Naive thymus-derived CD8-positive, alpha-beta T cell (primary cell): ENCODE data around the gene SRXN1. TPM values are rescaled to one million over a fixed set of nuclear protein-coding genes. Genes with fewer than 3 reads are reported as not detected.
"Not testable (repeated sequence)": the region's sequence is repeated elsewhere in the genome, so short reads cannot be mapped to it uniquely, and the experiment has no call there.

Source experiments
- ATAC-seq, 2 donors: fragments of 150-1000 bp; cut with Tn5 transposase in 1 of 2; sonication (Bioruptor Pico), chemical (Tn5 transposase) in 1 of 2; 1 replicate in 1 of 2; 2 replicates in 1 of 2; pipeline ENCODE4 v1.10.0; 2021; ENCODE audit warnings: mild to moderate bottlenecking in 2 of 2, moderate library complexity in 2 of 2
- POLR2A ChIA-PET: fragments of 350-600 bp; sonication (Branson Sonifier 250); formaldehyde crosslinking; loops from one replicate; lab custom pipeline; 2021; ENCODE audit warnings: antibody characterized with exemption; lab: Charles Lee
- DNase-seq, 10 donors: peaks; one replicate each; pipeline versions ENCODE4 v3.0.0 to v3.0.0-alpha.2; 2020 to 2022
- H3K27ac Mint-ChIP-seq, 10 donors: one replicate each; pipeline ENCODE4 v1.8.0; 2020 to 2022; ENCODE audit warnings: mild to moderate bottlenecking in 10 of 10, mixed read lengths in 10 of 10, moderate library complexity in 4 of 10, inconsistent platforms in 1 of 10
- H3K27me3 Mint-ChIP-seq, 5 donors: one replicate each; pipeline ENCODE4 v1.8.0; 2021 to 2022; ENCODE audit warnings: mixed read lengths in 5 of 5
- H3K36me3 Mint-ChIP-seq, 3 donors: one replicate each; pipeline ENCODE4 v1.8.0; 2020 to 2022; ENCODE audit warnings: mixed read lengths in 3 of 3, mild to moderate bottlenecking in 2 of 3, inconsistent platforms in 1 of 3
- H3K4me1 Mint-ChIP-seq, 4 donors: one replicate each; pipeline ENCODE4 v1.8.0; 2021 to 2022; ENCODE audit warnings: mixed read lengths in 4 of 4
- H3K4me3 Mint-ChIP-seq, 10 donors: one replicate each; pipeline ENCODE4 v1.8.0; 2020 to 2022; ENCODE audit warnings: mild to moderate bottlenecking in 10 of 10, mixed read lengths in 10 of 10, moderate library complexity in 6 of 10, inconsistent platforms in 1 of 10
- H3K9me3 Mint-ChIP-seq, 9 donors: one replicate each; pipeline ENCODE4 v1.8.0; 2020 to 2022; ENCODE audit warnings: mixed read lengths in 9 of 9, mild to moderate bottlenecking in 3 of 9, inconsistent platforms in 1 of 9, moderate library complexity in 1 of 9
- polyA plus RNA-seq, 3 donors: library from polyadenylated mRNA; unstranded; fragments of 300-500 nt; fragmentation: Illumina TruSeq; gene quantifications; one replicate each; pipeline ENCODE4 v1.2.3, GENCODE V29; 2021
- total RNA-seq, 8 experiments: library from RNA in 2 of 8; stranded (reverse) in 2 of 8; gene quantifications; one replicate each; pipeline ENCODE4 v1.2.3 and lab custom pipeline; 2021 to 2026

The SRXN1 gene
- total RNA-seq (1 to 10 TPM; 2.4 to 2.6 TPM), polyA plus RNA-seq (10 to 100 TPM in 1 of 3 donors, under 1 TPM in 2; 0.26 to 15.6 (median 0.86) TPM), total RNA-seq (lab: John Stamatoyannopoulos, UW) (0 to 0.64 (median 0.15) reads per million in 6 experiments)

- POLR2A ChIA-PET, result no interaction called here
- peak; percentile 93 to 96 for ATAC-seq
- peak; percentile 28 to 80 (median 58) for DNase-seq
- H3K4me3 Mint-ChIP-seq, result peak within 1 kb of the TSS; percentile 41 to 85 (median 78)
- H3K27me3 Mint-ChIP-seq, result peaks cover 4 to 83% (median 22%) of the 10 kb centered on the region in 5 donors
- peak within 1 kb of the TSS in 5 of 10 donors; percentile 41 to 85 (median 68) for H3K27ac Mint-ChIP-seq
- H3K36me3 Mint-ChIP-seq, result no peaks in the 10 kb centered on the region
- peaks cover 0 to 25% (median 12%) of the 10 kb centered on the region in 4 donors for H3K4me1 Mint-ChIP-seq
- H3K9me3 Mint-ChIP-seq, result no peaks in the 10 kb centered on the region
These were observed at the start of gene SRXN1 for GRCh38 chr20:653110-653589. TSS of gene SRXN1 (minus strand) at chr20:653200. CDS start at chr20:653185, 15 bp downstream.

DNA sequence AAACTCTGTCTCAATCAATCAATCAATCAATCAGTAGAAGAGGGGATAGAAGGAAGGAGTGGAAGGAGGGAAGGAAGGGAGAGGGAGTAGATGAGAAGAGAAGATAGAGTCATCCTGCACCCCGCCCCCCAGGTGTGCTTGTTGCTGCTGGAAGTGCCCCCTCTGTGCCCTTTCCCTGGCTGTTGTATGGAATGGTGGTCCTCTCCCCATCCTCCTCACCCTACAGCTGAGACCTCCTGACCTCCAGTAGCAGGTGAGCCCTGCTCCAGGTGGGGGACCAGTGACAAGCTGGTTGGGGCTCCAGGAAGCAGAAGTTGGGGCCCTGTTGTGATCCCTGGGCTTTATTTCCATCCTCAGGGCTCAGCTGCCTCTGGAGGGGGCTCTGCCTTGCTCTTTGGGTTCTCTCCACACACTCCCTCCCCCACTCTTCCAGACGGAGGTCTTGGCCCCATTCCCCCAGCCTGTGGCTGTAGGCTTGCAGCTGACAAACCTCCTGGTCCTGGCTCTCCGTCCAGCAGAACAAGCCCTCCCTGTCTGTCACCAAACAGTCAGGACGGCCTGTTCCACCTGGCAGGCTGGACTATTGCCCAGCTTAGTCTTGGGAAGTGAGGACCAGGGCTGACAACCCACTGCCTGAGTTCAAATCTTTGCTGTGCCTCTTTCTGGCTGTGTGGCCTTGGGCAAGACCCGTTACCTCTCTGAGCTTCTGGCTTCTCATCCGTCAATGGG lies 48.6 kb upstream of the SRXN1 start:
- Mint-ChIP-seq H3K4me3 (no peak overlapping the region), H3K9me3 (no peaks in the 10 kb centered on the region), H3K27me3 (peaks cover 4 to 29% (median 8%) of the 10 kb centered on the region in 5 donors), H3K27ac (no peak overlapping the region), H3K4me1 (no peaks in the 10 kb centered on the region), H3K36me3 (no peaks in the 10 kb centered on the region)
- ATAC-seq (no peak), DNase-seq (no peak)
- POLR2A ChIA-PET, result no interaction called here

DNA sequence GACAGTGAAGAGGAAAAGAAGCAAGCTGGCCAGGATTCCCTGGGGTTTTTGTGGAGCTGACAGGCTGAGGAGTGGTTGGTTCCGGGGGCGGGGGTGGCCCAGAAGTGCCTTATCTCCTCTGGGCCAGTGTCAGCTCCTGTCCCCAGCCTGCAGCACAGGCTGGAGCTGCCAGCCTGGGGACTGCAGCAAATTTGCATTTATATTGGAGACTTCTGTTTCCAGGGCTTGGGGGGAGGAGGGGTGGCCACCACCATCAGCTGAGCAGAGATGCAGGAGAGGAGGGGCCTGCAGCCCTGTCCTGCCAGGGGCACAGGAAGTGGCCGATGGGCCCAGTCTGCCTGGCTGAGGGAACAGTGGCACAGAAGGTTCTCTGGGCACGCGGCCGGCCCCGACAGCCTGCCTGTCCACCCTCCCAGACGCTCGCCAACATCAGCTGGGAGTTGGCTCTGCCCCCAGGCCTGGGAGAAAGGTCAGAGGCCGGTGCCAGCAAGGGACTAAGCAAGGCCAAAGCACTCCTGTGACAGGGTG lies 46.9 kb upstream of the SRXN1 start:
- H3K36me3 Mint-ChIP-seq, result no peaks in the 10 kb centered on the region
- no peak overlapping the region for H3K27ac Mint-ChIP-seq
- H3K4me3 Mint-ChIP-seq, result no peak overlapping the region
- DNase-seq, result no peak
- peaks cover 2 to 15% (median 9%) of the 10 kb centered on the region in 5 donors for H3K27me3 Mint-ChIP-seq
- no peak for ATAC-seq
- POLR2A ChIA-PET, result no interaction called here
- H3K4me1 Mint-ChIP-seq, result no peaks in the 10 kb centered on the region
- no peaks in the 10 kb centered on the region for H3K9me3 Mint-ChIP-seq

GRCh38 chr20:699342-699741 lies 46.3 kb upstream of the SRXN1 start:
- Mint-ChIP-seq H3K27ac (no peak overlapping the region), H3K9me3 (no peaks in the 10 kb centered on the region), H3K4me1 (no peaks in the 10 kb centered on the region), H3K27me3 (peaks cover 2 to 15% (median 9%) of the 10 kb centered on the region in 5 donors), H3K4me3 (no peak overlapping the region), H3K36me3 (no peaks in the 10 kb centered on the region)
- POLR2A ChIA-PET, result no interaction called here
- ATAC-seq, result no peak
- DNase-seq, result no peak

DNA sequence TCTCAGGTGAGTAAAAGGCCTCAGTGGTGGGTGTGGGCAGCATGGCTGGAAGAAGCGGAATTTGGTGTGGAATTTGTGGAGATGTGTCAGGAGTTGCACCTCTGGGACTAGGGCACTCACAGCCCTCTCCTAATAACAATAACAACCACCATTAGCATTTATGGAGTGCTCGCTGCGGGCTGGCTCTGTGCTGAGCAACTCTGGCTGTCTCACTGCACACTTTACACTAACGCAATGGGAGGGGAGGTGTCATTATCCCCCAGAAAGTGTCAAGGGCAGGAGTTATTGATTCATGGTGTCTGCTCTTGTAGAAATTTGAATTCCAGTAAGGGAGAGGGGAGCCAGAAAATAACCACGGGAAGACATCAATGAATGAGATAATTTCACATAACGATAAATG lies 45.3 kb upstream of the SRXN1 start:
- Mint-ChIP-seq H3K27ac (peak overlapping the region in 1 of 10 donors; percentile 57), H3K4me3 (no peak overlapping the region), H3K36me3 (no peaks in the 10 kb centered on the region), H3K4me1 (no peaks in the 10 kb centered on the region), H3K27me3 (peaks cover 3 to 15% (median 9%) of the 10 kb centered on the region in 5 donors), H3K9me3 (no peaks in the 10 kb centered on the region)
- DNase-seq (no peak), ATAC-seq (no peak)
- POLR2A ChIA-PET, result no interaction called here

DNA sequence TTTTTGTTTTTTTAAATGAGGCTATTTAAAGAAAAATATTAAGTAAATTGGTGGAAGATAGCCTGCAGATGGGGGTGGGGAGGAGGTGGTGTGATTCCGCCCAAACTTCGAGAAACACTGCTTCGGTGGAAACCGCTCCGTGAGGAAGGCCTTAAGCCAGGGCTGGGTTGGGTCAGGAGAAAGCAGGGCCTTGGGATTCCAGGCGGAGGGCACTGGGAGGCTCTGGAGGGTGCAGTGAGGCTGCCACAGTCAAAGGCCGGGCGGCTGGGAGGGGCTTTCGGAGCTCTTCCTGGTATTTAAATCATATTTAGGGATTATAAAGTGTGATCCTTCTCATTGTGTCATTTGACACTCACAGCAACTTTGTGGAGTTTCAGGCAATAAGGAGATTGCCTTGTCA lies 44.8 kb upstream of the SRXN1 start:
- H3K27me3 Mint-ChIP-seq, result peaks cover 3 to 15% (median 10%) of the 10 kb centered on the region in 5 donors
- POLR2A ChIA-PET, result no interaction called here

DNA sequence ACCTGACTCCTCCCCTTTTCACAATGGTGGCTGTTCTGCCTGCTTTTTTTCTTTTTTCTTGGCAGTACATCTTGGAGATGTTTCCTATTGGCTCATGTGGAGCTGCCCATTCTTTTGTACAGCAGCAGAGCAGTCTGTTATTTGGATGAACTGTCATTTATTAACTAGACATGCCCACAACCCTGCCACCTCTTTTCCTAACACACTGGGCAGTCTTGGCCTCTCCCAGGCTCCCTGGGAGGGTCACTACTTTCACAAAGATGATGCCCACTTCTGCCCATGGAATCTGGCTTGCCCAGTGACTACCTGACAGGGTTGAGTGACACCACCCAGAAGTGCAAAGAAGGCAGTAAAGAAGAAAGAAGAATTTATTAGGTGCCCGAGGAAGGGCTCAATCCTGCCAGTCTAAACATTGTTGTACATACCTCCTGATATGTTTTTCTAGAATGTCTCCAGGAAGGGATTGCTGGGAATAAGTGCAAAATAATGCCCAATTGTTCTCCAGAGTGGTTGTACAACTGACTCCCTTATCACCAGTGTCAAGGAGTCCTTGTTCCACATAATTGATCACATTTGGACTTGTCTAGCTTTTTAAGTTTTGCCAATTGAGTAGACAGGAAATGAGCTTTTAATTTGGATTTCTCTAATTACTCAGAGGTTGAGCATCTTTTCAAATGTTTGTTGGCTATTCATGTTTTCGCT lies 42.3 kb upstream of the SRXN1 start:
- no peaks in the 10 kb centered on the region for H3K9me3 Mint-ChIP-seq
- H3K36me3 Mint-ChIP-seq, result no peaks in the 10 kb centered on the region
- peaks cover 4 to 20% (median 12%) of the 10 kb centered on the region in 5 donors for H3K27me3 Mint-ChIP-seq
- POLR2A ChIA-PET, result no interaction called here
- ATAC-seq, result no peak
- H3K4me3 Mint-ChIP-seq, result no peak overlapping the region
- no peak for DNase-seq
- H3K4me1 Mint-ChIP-seq, result no peaks in the 10 kb centered on the region
- H3K27ac Mint-ChIP-seq, result no peak overlapping the region

More for the DNA sequence above, 44.8 kb upstream of the SRXN1 start:
- DNase-seq (no peak), ATAC-seq (no peak)
- H3K4me1 Mint-ChIP-seq, result no peaks in the 10 kb centered on the region
- H3K4me3 Mint-ChIP-seq, result no peak overlapping the region
- H3K9me3 Mint-ChIP-seq, result no peaks in the 10 kb centered on the region
- H3K27ac Mint-ChIP-seq, result no peak overlapping the region
- no peaks in the 10 kb centered on the region for H3K36me3 Mint-ChIP-seq

- Mint-ChIP-seq H3K4me3 (no peak overlapping the region), H3K36me3 (no peaks in the 10 kb centered on the region), H3K9me3 (no peaks in the 10 kb centered on the region), H3K4me1 (no peaks in the 10 kb centered on the region), H3K27me3 (peaks cover 6 to 28% (median 16%) of the 10 kb centered on the region in 5 donors), H3K27ac (no peak overlapping the region)
- DNase-seq (no peak), ATAC-seq (no peak)
- POLR2A ChIA-PET, result no interaction called here
These were observed 41.5 kb upstream of the SRXN1 start for GRCh38 chr20:694496-694895.

DNA sequence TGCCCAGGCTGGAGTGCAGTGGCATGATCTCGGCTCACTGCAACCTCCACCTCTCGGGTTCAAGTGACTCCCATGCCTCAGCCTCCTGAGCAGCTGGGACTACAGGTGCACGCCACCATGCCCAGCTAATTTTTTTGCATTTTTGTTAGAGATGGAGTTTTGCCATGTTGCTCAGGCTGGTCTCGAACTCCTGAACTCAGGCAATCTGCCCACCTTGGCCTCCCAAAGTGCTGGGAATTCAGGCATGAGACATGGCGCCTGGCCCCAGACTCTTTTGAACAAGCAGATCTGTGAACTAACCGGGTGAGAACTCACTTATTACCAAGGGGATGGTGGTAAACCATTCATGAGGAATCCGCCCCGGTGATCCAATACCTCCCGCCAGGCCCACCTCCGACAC lies 40.8 kb upstream of the SRXN1 start:
- POLR2A ChIA-PET, H3K9me3 Mint-ChIP-seq, DNase-seq, H3K27ac Mint-ChIP-seq, H3K4me1 Mint-ChIP-seq, H3K4me3 Mint-ChIP-seq, H3K36me3 Mint-ChIP-seq, ATAC-seq: not testable (repeated sequence)
- peaks cover 11 to 35% (median 18%) of the 10 kb centered on the region in 5 donors for H3K27me3 Mint-ChIP-seq

- no peaks in the 10 kb centered on the region for H3K4me1 Mint-ChIP-seq
- POLR2A ChIA-PET, result no interaction called here
- no peaks in the 10 kb centered on the region for H3K36me3 Mint-ChIP-seq
- peaks cover 0 to 4% (median 0%) of the 10 kb centered on the region in 9 donors for H3K9me3 Mint-ChIP-seq
- no peak for ATAC-seq
- peaks cover 9 to 37% (median 18%) of the 10 kb centered on the region in 5 donors for H3K27me3 Mint-ChIP-seq
- DNase-seq, result no peak
- no peak overlapping the region for H3K27ac Mint-ChIP-seq
- H3K4me3 Mint-ChIP-seq, result no peak overlapping the region
These were observed 39.0 kb upstream of the SRXN1 start for GRCh38 chr20:692044-692443.

DNA sequence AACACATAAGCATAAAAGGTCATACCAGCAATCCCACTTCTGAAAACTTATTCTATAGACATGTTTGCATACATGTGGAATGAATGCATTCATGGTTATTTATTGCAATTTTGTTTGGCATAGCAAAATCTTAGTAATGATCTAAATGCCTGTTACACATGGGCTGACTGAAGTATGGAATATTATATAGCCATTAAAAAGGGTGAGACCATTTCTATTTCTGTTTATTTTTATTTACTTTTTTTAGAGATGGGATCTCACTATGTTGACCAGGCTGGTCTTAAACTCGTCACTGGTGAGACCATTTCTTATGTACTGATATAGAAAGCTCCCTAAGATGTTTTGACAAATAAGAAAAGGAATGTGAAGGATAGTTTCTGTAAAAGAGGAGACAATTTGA lies 36.9 kb upstream of the SRXN1 start:
- Mint-ChIP-seq H3K9me3 (peaks cover 0 to 4% (median 0%) of the 10 kb centered on the region in 9 donors), H3K4me1 (no peaks in the 10 kb centered on the region), H3K4me3 (no peak overlapping the region), H3K27me3 (peaks cover 7 to 48% (median 19%) of the 10 kb centered on the region in 5 donors), H3K36me3 (no peaks in the 10 kb centered on the region), H3K27ac (no peak overlapping the region)
- POLR2A ChIA-PET, result no interaction called here
- no peak for ATAC-seq
- no peak for DNase-seq

DNA sequence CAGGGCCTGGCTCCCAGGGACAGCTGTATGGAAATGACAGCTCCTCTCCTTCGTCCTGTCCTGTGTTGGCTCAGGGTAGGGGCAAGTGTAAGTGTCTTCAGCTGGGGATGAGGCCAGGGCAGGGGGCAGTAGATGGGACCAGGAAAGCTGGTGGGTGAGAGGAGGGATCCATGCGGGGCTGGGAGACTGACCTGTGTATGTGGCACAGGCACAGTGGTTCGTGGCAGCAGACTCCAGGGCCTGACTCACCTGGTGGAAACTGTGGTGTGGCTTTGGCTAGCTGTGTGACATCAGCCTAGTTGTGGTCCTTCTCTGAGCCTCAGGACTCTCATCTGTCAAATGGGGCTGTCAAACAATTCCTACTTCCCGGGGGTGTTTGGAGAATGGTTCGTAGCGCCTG lies 36.3 kb upstream of the SRXN1 start:
- DNase-seq (no peak), ATAC-seq (no peak)
- POLR2A ChIA-PET, result no interaction called here
- Mint-ChIP-seq H3K27ac (no peak overlapping the region), H3K9me3 (peaks cover 0 to 4% (median 0%) of the 10 kb centered on the region in 9 donors), H3K4me1 (no peaks in the 10 kb centered on the region), H3K36me3 (no peaks in the 10 kb centered on the region), H3K27me3 (peaks cover 7 to 48% (median 19%) of the 10 kb centered on the region in 5 donors), H3K4me3 (no peak overlapping the region)

- H3K9me3 Mint-ChIP-seq, result peaks cover 0 to 4% (median 0%) of the 10 kb centered on the region in 9 donors
- DNase-seq, result no peak
- peaks cover 5 to 48% (median 17%) of the 10 kb centered on the region in 5 donors for H3K27me3 Mint-ChIP-seq
- H3K4me3 Mint-ChIP-seq, result no peak overlapping the region
- POLR2A ChIA-PET, result no interaction called here
- ATAC-seq, result no peak
- H3K27ac Mint-ChIP-seq, result no peak overlapping the region
- H3K36me3 Mint-ChIP-seq, result no peaks in the 10 kb centered on the region
- H3K4me1 Mint-ChIP-seq, result no peaks in the 10 kb centered on the region
These were observed 35.8 kb upstream of the SRXN1 start for GRCh38 chr20:688809-689212.
